Panc1 (cell line): ENCODE data around the gene FIZ1. TPM values are rescaled to one million over a fixed set of nuclear protein-coding genes. Genes with fewer than 3 reads are reported as not detected.
A peak's percentile ranks its signal among the peaks of the same experiment; 100 is the strongest.

Experiments
- ATAC-seq: fragments of 200-7000 bp; cut with Tn5 transposase; 2 replicates; pipeline ENCODE4 v1.9.1; 2020; ENCODE audit warnings: mild to moderate bottlenecking, moderate library complexity
- BruUV-seq: library from RNA; stranded (reverse); fragments of 400-500 nt; replicated peaks from 2 replicates; lab custom pipeline; 2021; lab: Mats Ljungman, UMichigan
- CTCF ChIA-PET: fragments of 300-600 bp; sonication (Branson Sonifier 250); formaldehyde crosslinking; loops from one replicate; lab custom pipeline; 2022; ENCODE audit warnings: antibody characterized with exemption; lab: Charles Lee
- POLR2A ChIA-PET: fragments of 300-600 bp; sonication (Branson Sonifier 250); formaldehyde crosslinking; loops from one replicate; lab custom pipeline; 2022; ENCODE audit warnings: antibody characterized with exemption; lab: Charles Lee
- DNase-seq: peaks from one replicate; pipeline ENCODE4 v3.0.0-alpha.2; 2010; ENCODE audit warnings: low read depth, low spot score
- H3K27ac ChIP-seq: 2 replicates; pipeline ENCODE4 v1.5.1; 2011; ENCODE audit warnings: mild to moderate bottlenecking, low read length, inconsistent platforms
- H3K27me3 ChIP-seq: fragments of 200-500 bp; sonication (Bioruptor generic); 2 replicates; pipeline ENCODE4 v1.6.0; 2014; ENCODE audit warnings: low read length, inconsistent platforms; ENCODE audit not compliant: control insufficient read depth, insufficient read depth
- H3K36me3 ChIP-seq: fragments of 200-500 bp; sonication (Bioruptor generic); 2 replicates; pipeline ENCODE4 v1.5.1; 2014; ENCODE audit warnings: inconsistent platforms, mild to moderate bottlenecking, low read length, moderate library complexity; ENCODE audit not compliant: control insufficient read depth, insufficient read depth
- H3K4me1 ChIP-seq: 2 replicates; pipeline ENCODE4 v1.5.1; 2011; ENCODE audit warnings: inconsistent platforms, mild to moderate bottlenecking, low read length, moderate library complexity; ENCODE audit not compliant: control insufficient read depth, insufficient read depth
- H3K4me3 ChIP-seq, 2 experiments: 2 replicates each; pipeline ENCODE4 v1.5.1; 2011 to 2012; ENCODE audit warnings: low read depth in 2 of 2, low read length in 2 of 2, mild to moderate bottlenecking in 2 of 2, inconsistent platforms in 1 of 2, moderate library complexity in 1 of 2
- H3K9me3 ChIP-seq: fragments of 200-500 bp; sonication (Bioruptor generic); 2 replicates; pipeline ENCODE4 v1.5.1; 2014; ENCODE audit warnings: low read depth, mild to moderate bottlenecking, inconsistent platforms, low read length, moderate library complexity; ENCODE audit not compliant: control insufficient read depth, insufficient read depth
- CTCF ChIP-seq: fragments of 450-650 bp; IDR thresholded peaks from 2 replicates; pipeline ENCODE4 v1.5.1; 2017; ENCODE audit warnings: mild to moderate bottlenecking
- POLR2AphosphoS5 ChIP-seq: IDR thresholded peaks from 2 replicates; pipeline ENCODE4 v1.6.1; 2012; ENCODE audit warnings: mild to moderate bottlenecking, low read depth, low read length, moderate library complexity
- REST ChIP-seq, 2 experiments: IDR thresholded peaks; 2 replicates each; pipeline ENCODE4 v1.6.1; 2011 to 2012; ENCODE audit warnings: low read depth in 2 of 2, control low read depth in 1 of 2, low read length in 1 of 2, mild to moderate bottlenecking in 1 of 2, moderate library complexity in 1 of 2; ENCODE audit not compliant: insufficient read depth in 1 of 2
- SIN3A ChIP-seq: IDR thresholded peaks from 2 replicates; pipeline ENCODE4 v1.6.1; 2012; ENCODE audit warnings: low read depth, mild to moderate bottlenecking, low read length, moderate library complexity, borderline replicate concordance; ENCODE audit not compliant: insufficient read depth
- TCF7L2 ChIP-seq: IDR thresholded peaks from 2 replicates; pipeline ENCODE4 v1.6.1; 2011; ENCODE audit warnings: mild to moderate bottlenecking, low read depth, low read length, inconsistent platforms
- in situ Hi-C: cut with HindIII; loops from 2 replicates; pipeline ENCODE4 v1.10.0; 2016; ENCODE audit warnings: low sequenced_read_pairs, low pct_unique_long_range_greater_than_20kb
- intact Hi-C: fragments of 100-400 bp; cut with micrococcal nuclease; formaldehyde crosslinking; loops from one replicate; pipeline ENCODE4 v1.10.0; 2022; ENCODE audit not compliant: unreplicated experiment
- total RNA-seq: library from RNA; stranded (reverse); gene quantifications from one replicate; pipeline ENCODE4 v1.2.1, GENCODE V29; 2021; ENCODE audit not compliant: unreplicated experiment

The FIZ1 gene
- total RNA-seq, 1 experiment from 2014 or later, result 28.5 TPM

- ChIA-PET POLR2A (interaction anchor here (0.5 to 1.0 kb wide), 10 partner anchors 10 to 1076 kb away, joined by 3 to 20 read pairs (median 6); no protein-coding TSS in a partner anchor), CTCF (interaction anchor here (0.6 to 1.0 kb wide), 7 partner anchors 13 to 478 kb away, joined by 3 to 10 read pairs (median 3); no protein-coding TSS in a partner anchor)
- H3K27ac ChIP-seq, result peak overlapping the region; percentile 40
- H3K4me3 ChIP-seq, result peak overlapping the region; percentile 60 to 82
- ATAC-seq, result no peak
- H3K36me3 ChIP-seq, result no peaks in the 10 kb centered on the region
- DNase-seq, result no peak
- H3K4me1 ChIP-seq, result 0 out of 2 replicates have a peak, but pooled peaks cover 3% of the 10 kb centered on the region
- TF ChIP-seq POLR2AphosphoS5 (no peak), SIN3A (no peak), TCF7L2 (no peak), REST (IDR thresholded peaks at IDR 0.05; ENCODE audit: insufficient read depth in 1 of 2, low read depth in 2 of 2, low read length in 1 of 2) (no peak), CTCF (no peak)
- intact Hi-C loops (no loop called here), in situ Hi-C loops (no loop called here)
- H3K27me3 ChIP-seq, result no peaks in the 10 kb centered on the region
- no peaks in the 10 kb centered on the region for H3K9me3 ChIP-seq
- BruUV-seq, result TSS peak; percentile 63
Measured at GRCh38 chr19:55625004-55625326, 25.6 kb upstream of the FIZ1 start.

- intact Hi-C loops (no loop called here), in situ Hi-C loops (no loop called here)
- no peaks in the 10 kb centered on the region for H3K9me3 ChIP-seq
- no peaks in the 10 kb centered on the region for H3K36me3 ChIP-seq
- H3K27me3 ChIP-seq, result no peaks in the 10 kb centered on the region
- DNase-seq (no peak), ATAC-seq (peak; percentile 85)
- ChIA-PET POLR2A (interaction anchor here (0.5 to 1.0 kb wide), 15 partner anchors 9 to 1075 kb away, joined by 3 to 20 read pairs (median 6); no protein-coding TSS in a partner anchor), CTCF (interaction anchor here (0.6 to 1.0 kb wide), 9 partner anchors 12 to 483 kb away, joined by 3 to 10 read pairs (median 5); no protein-coding TSS in a partner anchor)
- peak within 1 kb of the TSS; percentile 60 to 82 for H3K4me3 ChIP-seq
- H3K27ac ChIP-seq, result peak within 1 kb of the TSS; percentile 49
- 0 out of 2 replicates have a peak, but pooled peaks cover 3% of the 10 kb centered on the region for H3K4me1 ChIP-seq
- BruUV-seq, result no TSS peak
- TF ChIP-seq TCF7L2, result no peak
- TF ChIP-seq SIN3A, result peak; percentile 84; the same call in 1 of the 2 replicates
- no peak for TF ChIP-seq REST (IDR thresholded peaks at IDR 0.05; ENCODE audit: insufficient read depth in 1 of 2, low read depth in 2 of 2, low read length in 1 of 2)
- TF ChIP-seq CTCF, result no peak
- peak; percentile 95 for TF ChIP-seq POLR2AphosphoS5
Measured at GRCh38 chr19:55624109-55625003, 25.0 kb upstream of the FIZ1 start, which contains the start of gene ZNF784. TSS of gene ZNF784 (minus strand) at chr19:55624566. CDS start at chr19:55624561, 5 bp downstream.
